Fibroblast of gingiva (primary cell): Measurements from ENCODE around the gene MEIOB.
"Not testable (repeated sequence)": the region's sequence is repeated elsewhere in the genome, so short reads cannot be mapped to it uniquely, and the experiment has no call there.

Experiments used
- DNase-seq: peaks from one replicate; pipeline ENCODE4 v3.0.0-alpha.2; 2011; ENCODE audit warnings: low read depth

Gene MEIOB

DNA sequence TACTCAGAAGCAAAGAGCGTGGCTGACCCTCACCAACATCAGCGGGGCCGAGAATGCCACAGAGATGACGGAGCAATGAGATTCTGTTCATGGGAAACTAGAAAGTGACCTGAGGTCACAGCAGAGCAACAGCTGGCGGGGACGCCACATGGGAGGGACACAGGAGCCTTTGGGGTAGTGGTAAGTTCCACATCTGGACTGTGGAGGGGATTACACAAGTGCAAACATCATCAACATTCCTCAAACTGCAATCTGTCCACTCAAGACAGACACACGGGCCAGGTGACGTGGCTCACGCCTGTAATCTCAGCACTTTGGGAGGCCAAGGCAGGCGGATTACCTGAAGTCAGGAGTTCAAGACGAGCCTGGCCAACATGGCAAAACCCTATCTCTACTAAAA lies 56.5 kb downstream of the MEIOB start:
- DNase-seq = no peak

DNA sequence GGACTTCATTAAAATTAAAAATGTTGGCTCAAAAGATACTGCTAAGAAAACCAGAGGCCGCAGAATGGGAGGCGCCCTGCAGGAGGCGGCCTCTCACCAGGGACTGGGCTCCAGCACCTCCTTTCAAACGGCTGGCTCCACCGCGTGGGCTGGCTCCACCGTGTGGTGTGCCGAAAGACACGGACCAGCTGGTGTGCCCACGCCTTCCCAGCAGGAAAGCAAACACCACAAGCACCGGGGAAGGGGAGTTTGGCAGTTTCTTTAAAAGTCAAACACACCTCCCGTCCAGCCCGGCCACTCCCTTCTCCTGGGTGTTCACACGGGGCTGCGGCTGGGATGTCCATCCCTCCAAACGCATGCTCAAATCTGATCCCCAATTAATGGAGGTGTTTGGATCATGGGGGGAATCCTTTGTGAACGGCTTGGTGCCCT lies 59.2 kb downstream of the MEIOB start:
- DNase-seq = no peak

- DNase-seq = no peak
Measured at GRCh38 chr16:1810536-1810935, 61.4 kb downstream of the MEIOB start.

DNA sequence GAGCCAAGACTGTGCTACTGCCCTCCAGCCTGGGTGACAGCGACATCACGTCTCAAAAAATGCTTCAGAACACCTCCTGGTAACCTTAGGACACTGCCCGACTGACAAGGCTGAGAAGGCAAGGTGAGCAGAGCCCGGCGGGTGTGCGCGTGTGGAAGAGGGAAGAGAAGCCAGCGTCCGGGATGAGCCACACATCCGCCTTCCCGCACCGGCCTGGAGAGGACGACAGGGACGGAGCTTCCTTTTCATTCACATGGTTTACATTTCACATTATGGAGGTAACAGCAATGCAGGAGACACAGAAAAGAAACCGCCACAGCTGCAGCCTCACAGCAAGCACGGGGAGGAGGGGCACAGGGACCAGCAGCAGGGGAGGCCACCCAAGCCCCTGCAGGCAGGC lies 61.9 kb downstream of the MEIOB start:
- no peak for DNase-seq

DNA sequence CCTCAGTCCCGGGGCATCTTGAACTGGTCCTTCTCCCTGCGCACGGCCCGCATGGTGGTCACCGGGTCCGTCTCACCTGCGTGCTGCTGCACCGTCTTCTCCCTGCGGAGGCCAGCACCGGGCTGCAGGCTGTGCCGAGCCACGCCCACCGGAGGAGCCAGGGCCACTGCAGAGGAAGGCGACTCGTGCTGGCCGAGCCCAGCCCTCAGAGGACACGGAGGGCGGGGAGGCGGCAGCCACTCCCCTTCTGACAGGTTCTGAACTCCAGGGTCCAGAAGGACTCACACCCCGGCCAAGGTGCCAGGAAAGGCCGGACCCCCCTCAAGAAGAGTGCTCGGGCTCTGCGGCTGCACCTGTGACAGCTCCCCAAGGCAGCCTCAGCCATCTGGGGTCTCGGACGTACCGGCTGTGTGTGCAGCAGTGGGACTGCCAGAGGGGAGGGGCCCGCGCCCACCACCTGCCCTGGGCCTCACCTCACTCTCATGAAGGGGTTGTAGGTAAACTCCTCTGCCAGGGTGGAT lies 62.6 kb downstream of the MEIOB start:
- no peak for DNase-seq

- no peak for DNase-seq
Measured at GRCh38 chr16:1808691-1809090, 63.3 kb downstream of the MEIOB start.

- no peak for DNase-seq
Measured at GRCh38 chr16:1807626-1808025, 64.3 kb downstream of the MEIOB start.

GRCh38 chr16:1800701-1801100 lies 71.3 kb downstream of the MEIOB start:
- DNase-seq = no peak

DNA sequence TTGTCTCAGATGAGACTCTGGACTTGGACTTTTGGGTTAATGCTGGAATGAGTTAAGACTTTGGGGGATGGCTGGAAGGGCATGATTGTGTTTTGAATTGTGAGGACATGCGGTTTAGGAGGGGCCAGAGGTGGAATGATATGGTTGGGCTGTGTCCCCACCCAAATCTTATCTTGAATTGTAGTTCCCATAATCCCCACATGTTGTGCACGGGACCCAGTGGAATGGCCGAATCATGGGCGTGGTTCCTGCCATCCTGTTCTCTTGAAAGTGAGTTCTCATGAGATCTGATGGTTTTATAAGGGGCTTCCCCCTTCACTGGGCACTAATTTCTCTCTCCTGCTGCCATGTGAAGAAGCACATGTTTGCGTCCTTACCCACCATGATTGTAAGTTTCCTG lies 72.7 kb downstream of the MEIOB start:
- DNase-seq = not testable (repeated sequence)

GRCh38 chr16:1794908-1795666 lies 76.9 kb downstream of the MEIOB start:
- no peak for DNase-seq

DNA sequence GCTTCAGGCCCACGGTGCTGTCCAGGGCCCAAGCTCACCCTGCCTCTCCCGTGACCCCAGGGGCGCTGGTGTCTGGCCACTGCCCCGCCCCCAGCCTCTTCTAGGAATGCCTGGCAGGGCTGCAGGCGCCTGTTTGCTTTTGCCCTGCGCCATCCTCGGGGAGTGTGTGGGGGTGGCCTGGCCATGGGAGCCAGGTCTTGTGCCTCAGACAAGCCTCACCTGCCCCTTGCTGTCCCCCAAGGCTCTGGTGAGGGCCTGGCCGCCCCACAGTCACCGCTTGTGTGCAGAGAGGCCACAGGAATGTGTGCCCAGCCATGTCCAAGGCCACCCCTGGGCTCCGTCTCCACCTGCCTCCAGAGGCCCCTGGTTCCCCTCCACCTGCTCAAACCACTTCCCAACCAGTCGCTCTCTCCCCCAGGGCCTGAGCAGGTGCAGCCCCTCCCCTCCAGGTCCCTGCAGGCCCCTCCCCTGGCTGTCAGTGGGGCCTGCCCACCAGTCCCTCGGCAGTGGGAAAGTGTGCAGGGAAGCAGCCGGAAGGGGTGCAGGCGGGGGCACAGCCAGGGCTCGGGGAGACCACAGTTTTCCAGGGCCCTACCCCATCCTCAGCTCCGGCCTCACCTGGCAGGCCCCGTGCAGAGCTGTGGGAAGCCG lies 77.6 kb downstream of the MEIOB start:
- DNase-seq = no peak

DNA sequence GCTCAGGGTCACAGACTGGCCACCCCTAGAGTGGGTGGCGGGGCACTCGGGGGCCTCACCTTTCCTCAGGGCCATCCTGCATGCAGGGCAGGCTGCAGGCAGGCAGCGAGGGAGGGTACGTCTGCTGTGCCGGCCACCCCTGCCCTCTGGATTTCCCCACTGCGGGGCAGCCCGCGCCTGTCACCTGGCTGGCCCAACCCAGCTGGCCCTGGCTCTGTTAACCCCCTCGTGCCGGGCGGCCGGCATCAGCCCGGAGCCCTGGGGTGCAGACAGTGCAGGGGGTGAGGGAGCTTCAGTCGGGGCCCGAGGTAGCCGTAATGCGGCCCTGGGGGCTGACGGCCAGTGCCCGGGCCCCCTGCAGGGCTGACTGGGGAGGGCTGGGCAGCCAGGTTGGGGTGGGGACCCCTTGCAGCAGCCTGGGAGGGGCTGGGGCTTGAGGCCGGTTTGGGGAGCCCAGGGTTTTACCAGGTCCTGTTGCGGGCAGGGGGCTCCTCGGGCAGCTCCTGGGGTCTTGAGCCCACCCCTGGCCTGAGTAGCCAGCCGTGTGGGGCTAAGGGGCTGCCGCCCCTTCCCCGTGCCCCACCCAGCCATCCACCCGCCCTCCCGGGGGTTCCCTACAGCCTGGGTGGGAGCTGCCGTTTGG lies 78.3 kb downstream of the MEIOB start, which contains the start of gene IGFALS:
TSS of gene IGFALS (minus strand) at position 128 of the 643 bp plus-strand sequence. CDS start at position 75, 53 bp downstream.
- no peak for DNase-seq

- no peak for DNase-seq
Measured at GRCh38 chr16:1792836-1793577, 79.0 kb downstream of the MEIOB start.

- DNase-seq = no peak
Measured at GRCh38 chr16:1791943-1792812, 79.8 kb downstream of the MEIOB start.

DNA sequence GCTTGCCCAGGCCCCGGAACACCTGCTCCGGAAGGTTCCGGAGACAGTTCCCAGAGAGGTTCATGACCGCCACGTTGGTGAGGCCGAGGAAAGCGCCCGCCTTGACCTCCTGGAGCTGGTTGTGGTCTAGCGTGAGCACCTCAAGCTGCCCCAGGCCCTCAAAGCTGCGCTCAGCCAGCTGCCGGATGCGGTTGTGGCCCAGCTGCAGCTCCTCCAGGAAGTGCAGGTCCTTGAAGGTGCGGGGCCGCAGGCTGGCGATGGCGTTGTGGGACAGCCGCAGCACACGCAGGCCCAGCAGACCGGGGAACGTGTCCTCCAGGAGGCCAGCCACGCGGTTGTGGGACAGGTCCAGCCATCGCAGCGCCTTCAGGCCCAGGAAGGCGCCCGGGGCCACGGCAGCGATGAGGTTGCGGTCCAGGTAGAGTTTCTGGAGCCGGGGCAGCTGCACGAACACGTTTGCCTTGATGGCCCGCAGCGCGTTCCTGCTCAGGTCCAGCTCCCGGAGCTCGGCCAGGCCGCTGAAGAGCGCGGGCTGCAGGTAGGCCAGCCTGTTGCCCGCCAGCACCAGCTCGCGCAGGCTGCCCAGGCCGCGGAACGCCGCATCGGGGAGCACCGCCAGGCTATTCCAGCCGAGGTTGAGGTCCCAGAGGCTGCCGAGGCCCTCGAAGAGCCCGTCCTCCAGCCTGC lies 80.6 kb downstream of the MEIOB start:
- no peak for DNase-seq

DNA sequence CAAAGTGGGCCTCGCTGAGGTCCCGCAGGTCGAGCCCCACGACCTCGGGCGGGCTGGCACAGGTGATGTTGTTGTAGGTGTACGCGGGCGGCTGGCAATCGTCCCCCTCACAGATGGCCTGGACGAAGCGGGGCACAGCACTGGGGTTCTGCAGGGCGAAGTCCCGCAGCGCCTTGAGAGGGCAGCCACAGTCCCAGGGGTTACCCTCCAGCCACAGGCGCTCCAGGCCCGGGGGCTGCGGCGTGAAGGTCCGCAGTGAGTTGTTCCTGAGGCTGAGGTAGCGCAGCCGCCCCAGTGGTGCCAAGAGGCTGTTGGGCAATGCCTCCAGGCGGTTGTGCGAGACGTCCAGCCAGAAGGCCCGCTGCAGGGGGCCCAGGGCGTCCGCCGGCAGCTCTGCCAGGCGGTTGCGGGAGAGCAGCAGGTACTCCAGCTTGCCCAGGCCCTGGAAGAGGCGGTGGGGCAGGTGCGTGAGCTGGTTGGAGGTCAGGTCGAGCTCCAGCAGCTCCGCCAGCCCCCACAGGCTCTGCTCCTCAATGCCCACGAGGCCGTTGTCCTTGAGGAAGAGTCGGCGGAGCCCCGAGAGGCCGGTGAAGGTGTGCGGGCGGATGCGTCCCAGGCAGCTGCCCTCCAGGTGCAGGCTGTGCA lies 81.2 kb downstream of the MEIOB start:
- DNase-seq = no peak

GRCh38 chr16:1790261-1790610 lies 81.7 kb downstream of the MEIOB start:
- no peak for DNase-seq

DNA sequence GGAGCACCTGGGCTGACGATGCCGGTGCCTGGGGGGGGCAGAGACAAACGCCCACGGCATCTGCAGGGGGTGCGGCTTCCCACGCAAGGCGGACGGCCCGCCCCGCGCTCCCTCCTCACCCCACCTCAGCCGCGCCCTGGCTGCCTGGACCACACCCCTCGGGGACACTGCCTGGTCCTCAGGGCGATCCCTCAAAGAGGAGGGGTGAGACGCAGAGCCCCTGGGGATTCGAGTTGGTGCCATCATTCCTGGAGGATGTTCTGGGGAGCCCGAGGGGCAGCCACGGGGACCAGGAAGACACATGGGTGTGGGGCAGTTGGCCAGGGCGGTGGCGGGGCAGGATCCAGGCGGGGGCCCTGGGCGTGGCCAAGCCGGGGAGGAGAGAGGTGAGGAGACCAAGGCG lies 82.3 kb downstream of the MEIOB start:
- DNase-seq = no peak

GRCh38 chr16:1788708-1789100 lies 83.3 kb downstream of the MEIOB start:
- DNase-seq = no peak

- no peak for DNase-seq
Measured at GRCh38 chr16:1788095-1788707, 83.8 kb downstream of the MEIOB start.
